GM12878 (cell line): ENCODE measurements around the gene NADSYN1.

ENCODE experiments used
- CHD2 ChIP-seq: IDR thresholded peaks from 2 replicates; pipeline ENCODE4 v1.6.1; 2011; ENCODE audit warnings: low read depth, low read length, improper control_type of control experiment, borderline replicate concordance
- CTCF ChIP-seq, 3 experiments: IDR thresholded peaks in 2 of 3; conservative IDR thresholded peaks in 1 of 3; 2 replicates each; pipeline ENCODE4 v1.5.1; 2011; ENCODE audit warnings: low read depth in 3 of 3, low read length in 3 of 3, mild to moderate bottlenecking in 3 of 3, control low read depth in 2 of 3, moderate library complexity in 2 of 3, inconsistent platforms in 1 of 3, mixed read lengths in 1 of 3; ENCODE audit not compliant: control insufficient read depth in 2 of 3, insufficient read depth in 1 of 3; ENCODE audit errors: extremely low read depth in 1 of 3
- JUNB ChIP-seq: IDR thresholded peaks from 2 replicates; pipeline ENCODE4 v1.6.1; 2016; ENCODE audit warnings: antibody characterized with exemption, mild to moderate bottlenecking
- MTA3 ChIP-seq: IDR thresholded peaks from 2 replicates; pipeline ENCODE4 v1.6.1; 2012; ENCODE audit warnings: low read length, inconsistent platforms, borderline replicate concordance
- MXI1 ChIP-seq: fragments of 150-350 bp; IDR thresholded peaks from 2 replicates; pipeline ENCODE4 v1.6.1; 2011; ENCODE audit warnings: low read depth, mild to moderate bottlenecking, inconsistent platforms, low read length, improper control_type of control experiment
- NFYB ChIP-seq: IDR thresholded peaks from 2 replicates; pipeline ENCODE4 v1.6.1; 2011; ENCODE audit warnings: low read depth, mild to moderate bottlenecking, low read length, improper control_type of control experiment, moderate library complexity; ENCODE audit not compliant: insufficient read depth
- PML ChIP-seq: IDR thresholded peaks from 2 replicates; pipeline ENCODE4 v1.6.1; 2012; ENCODE audit warnings: low read length, inconsistent platforms
- TCF3 ChIP-seq: IDR thresholded peaks from 2 replicates; pipeline ENCODE4 v1.6.1; 2012; ENCODE audit warnings: low read depth, mild to moderate bottlenecking, low read length, borderline replicate concordance; ENCODE audit not compliant: insufficient read depth
- USF2 ChIP-seq: IDR thresholded peaks from 2 replicates; pipeline ENCODE4 v1.6.1; 2011; ENCODE audit warnings: low read depth, low read length, improper control_type of control experiment, borderline replicate concordance

GRCh38 chr11:71478528-71478840 is 25.5 kb downstream of the NADSYN1 start:
- TF ChIP-seq USF2, result no peak
- TF ChIP-seq NFYB, result no peak
- TF ChIP-seq JUNB, result no peak
- no peak for TF ChIP-seq MTA3
- no peak for TF ChIP-seq TCF3
- no peak for TF ChIP-seq PML
- no peak for TF ChIP-seq CTCF (IDR thresholded peaks at IDR 0.05 in 2 of 3, conservative IDR thresholded peaks at IDR 0.05 in 1 of 3; ENCODE audit: control insufficient read depth in 2 of 3, extremely low read depth in 1 of 3, insufficient read depth in 1 of 3, low read depth in 3 of 3, low read length in 3 of 3)
- no peak for TF ChIP-seq MXI1
- TF ChIP-seq CHD2, result no peak
